ENCODE results near the gene DEAF1. TPM values are rescaled to one million over a fixed set of nuclear protein-coding genes. Genes with fewer than 3 reads are reported as not detected.

Gene DEAF1
- total and polyA plus RNA-seq, 2 donors (not counting 1 experiment from before 2014, with no cell fraction given): 9.7 to 38.3 TPM

DNA sequence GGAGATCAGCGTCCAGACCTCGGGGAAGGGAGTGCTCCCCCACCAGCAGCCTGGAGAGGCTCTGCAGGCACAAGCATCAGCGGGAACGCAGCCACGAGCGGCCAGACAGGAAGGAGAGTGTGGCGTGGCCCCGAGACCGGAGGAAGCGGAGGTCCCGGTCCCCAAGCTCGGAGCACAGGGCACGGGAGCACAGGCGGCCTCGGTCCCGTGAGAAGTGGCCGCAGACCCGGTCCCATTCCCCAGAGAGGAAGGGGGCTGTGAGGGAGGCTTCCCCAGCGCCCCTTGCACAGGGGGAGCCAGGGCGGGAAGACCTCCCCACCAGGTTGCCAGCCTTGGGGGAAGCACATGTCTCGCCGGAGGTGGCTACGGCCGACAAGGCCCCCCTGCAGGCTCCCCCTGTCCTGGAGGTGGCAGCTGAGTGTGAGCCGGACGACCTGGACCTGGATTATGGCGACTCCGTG, 86.2 kb downstream of the DEAF1 start:
- Histone ChIP-seq H3K9me3 (ENCODE audit: control insufficient read depth, insufficient read depth, low read depth, low read length) (no peaks in the 10 kb centered on the region), H3K27ac (ENCODE audit: insufficient read depth, low read length) (no peak overlapping the region), H4K20me1 (ENCODE audit: control insufficient read depth, extremely low read depth, insufficient read depth, low read length) (no peaks in the 10 kb centered on the region), H3K79me2 (ENCODE audit: control insufficient read depth, insufficient read depth, low read length) (no peaks in the 10 kb centered on the region), H2AFZ (ENCODE audit: low read length) (no peak overlapping the region), H3K27me3 (ENCODE audit: control insufficient read depth, insufficient read depth, low read length) (no peaks in the 10 kb centered on the region), H3K4me2 (ENCODE audit: extremely low read depth, insufficient read depth, low read length) (no peak overlapping the region), H3K4me3 (replicated peaks in 1 of 4; ENCODE audit: control extremely low read depth in 1 of 4, insufficient read depth in 1 of 4, low read depth in 3 of 4, low read length in 4 of 4) (no peak overlapping the region), H3K4me1 (ENCODE audit: control insufficient read depth, extremely low read depth, insufficient read depth, low read length) (no peaks in the 10 kb centered on the region), H3K36me3 (ENCODE audit: control insufficient read depth, insufficient read depth, low read length) (peaks cover 65% of the 10 kb centered on the region), H3K9ac (ENCODE audit: insufficient read depth, low read length) (no peak overlapping the region)
- no peak for DNase-seq (ENCODE audit: low read depth in 2 of 2)
- TF ChIP-seq EZH2 (IDR thresholded peaks at IDR 0.05; ENCODE audit: low read length, missing control alignments): no peak
- TF ChIP-seq, protein P1, sequence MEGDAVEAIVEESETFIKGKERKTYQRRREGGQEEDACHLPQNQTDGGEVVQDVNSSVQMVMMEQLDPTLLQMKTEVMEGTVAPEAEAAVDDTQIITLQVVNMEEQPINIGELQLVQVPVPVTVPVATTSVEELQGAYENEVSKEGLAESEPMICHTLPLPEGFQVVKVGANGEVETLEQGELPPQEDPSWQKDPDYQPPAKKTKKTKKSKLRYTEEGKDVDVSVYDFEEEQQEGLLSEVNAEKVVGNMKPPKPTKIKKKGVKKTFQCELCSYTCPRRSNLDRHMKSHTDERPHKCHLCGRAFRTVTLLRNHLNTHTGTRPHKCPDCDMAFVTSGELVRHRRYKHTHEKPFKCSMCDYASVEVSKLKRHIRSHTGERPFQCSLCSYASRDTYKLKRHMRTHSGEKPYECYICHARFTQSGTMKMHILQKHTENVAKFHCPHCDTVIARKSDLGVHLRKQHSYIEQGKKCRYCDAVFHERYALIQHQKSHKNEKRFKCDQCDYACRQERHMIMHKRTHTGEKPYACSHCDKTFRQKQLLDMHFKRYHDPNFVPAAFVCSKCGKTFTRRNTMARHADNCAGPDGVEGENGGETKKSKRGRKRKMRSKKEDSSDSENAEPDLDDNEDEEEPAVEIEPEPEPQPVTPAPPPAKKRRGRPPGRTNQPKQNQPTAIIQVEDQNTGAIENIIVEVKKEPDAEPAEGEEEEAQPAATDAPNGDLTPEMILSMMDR (conservative IDR thresholded peaks at IDR 0.05 in 1 of 2, IDR thresholded peaks at IDR 0.05 in 1 of 2; ENCODE audit: low read depth in 1 of 2, low read length in 2 of 2): no peak

DNA sequence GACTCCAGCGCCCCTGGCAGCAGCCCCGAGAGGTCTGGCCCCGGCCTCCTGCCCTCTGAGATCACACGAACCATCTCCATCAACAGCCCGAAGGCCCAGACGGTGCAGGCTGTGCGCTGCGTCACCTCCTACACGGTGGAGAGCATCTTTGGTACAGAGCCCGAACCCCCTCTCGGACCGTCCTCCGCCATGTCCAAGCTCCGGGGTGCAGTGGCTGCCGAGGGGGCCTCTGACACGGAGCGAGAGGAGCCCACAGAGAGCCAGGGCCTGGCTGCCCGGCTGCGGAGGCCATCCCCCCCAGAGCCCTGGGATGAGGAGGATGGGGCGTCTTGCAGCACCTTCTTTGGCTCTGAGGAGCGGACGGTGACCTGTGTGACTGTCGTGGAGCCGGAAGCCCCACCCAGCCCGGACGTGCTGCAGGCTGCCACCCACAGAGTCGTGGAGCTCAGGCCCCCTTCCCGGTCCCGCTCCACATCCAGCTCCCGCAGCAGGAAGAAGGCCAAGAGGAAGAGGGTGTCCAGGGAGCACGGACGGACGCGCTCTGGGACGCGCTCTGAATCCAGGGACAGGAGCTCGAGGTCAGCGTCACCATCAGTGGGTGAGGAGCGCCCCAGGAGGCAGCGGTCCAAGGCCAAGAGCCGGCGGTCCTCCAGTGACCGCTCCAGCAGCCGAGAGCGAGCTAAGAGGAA, 86.9 kb downstream of the DEAF1 start:
- Histone ChIP-seq H3K27ac (ENCODE audit: insufficient read depth, low read length) (no peak overlapping the region), H2AFZ (ENCODE audit: low read length) (no peak overlapping the region), H3K9me3 (ENCODE audit: control insufficient read depth, insufficient read depth, low read depth, low read length) (no peaks in the 10 kb centered on the region), H3K4me3 (replicated peaks in 1 of 4; ENCODE audit: control extremely low read depth in 1 of 4, insufficient read depth in 1 of 4, low read depth in 3 of 4, low read length in 4 of 4) (no peak overlapping the region), H4K20me1 (ENCODE audit: control insufficient read depth, extremely low read depth, insufficient read depth, low read length) (no peaks in the 10 kb centered on the region), H3K27me3 (ENCODE audit: control insufficient read depth, insufficient read depth, low read length) (no peaks in the 10 kb centered on the region), H3K79me2 (ENCODE audit: control insufficient read depth, insufficient read depth, low read length) (no peaks in the 10 kb centered on the region), H3K9ac (ENCODE audit: insufficient read depth, low read length) (no peak overlapping the region), H3K4me2 (ENCODE audit: extremely low read depth, insufficient read depth, low read length) (no peak overlapping the region), H3K4me1 (ENCODE audit: control insufficient read depth, extremely low read depth, insufficient read depth, low read length) (no peaks in the 10 kb centered on the region), H3K36me3 (ENCODE audit: control insufficient read depth, insufficient read depth, low read length) (peaks cover 62% of the 10 kb centered on the region)
- DNase-seq (ENCODE audit: low read depth in 2 of 2): no peak
- TF ChIP-seq, protein P1 (conservative IDR thresholded peaks at IDR 0.05 in 1 of 2, IDR thresholded peaks at IDR 0.05 in 1 of 2; ENCODE audit: low read depth in 1 of 2, low read length in 2 of 2): no peak
- no peak for TF ChIP-seq EZH2 (IDR thresholded peaks at IDR 0.05; ENCODE audit: low read length, missing control alignments)

DNA sequence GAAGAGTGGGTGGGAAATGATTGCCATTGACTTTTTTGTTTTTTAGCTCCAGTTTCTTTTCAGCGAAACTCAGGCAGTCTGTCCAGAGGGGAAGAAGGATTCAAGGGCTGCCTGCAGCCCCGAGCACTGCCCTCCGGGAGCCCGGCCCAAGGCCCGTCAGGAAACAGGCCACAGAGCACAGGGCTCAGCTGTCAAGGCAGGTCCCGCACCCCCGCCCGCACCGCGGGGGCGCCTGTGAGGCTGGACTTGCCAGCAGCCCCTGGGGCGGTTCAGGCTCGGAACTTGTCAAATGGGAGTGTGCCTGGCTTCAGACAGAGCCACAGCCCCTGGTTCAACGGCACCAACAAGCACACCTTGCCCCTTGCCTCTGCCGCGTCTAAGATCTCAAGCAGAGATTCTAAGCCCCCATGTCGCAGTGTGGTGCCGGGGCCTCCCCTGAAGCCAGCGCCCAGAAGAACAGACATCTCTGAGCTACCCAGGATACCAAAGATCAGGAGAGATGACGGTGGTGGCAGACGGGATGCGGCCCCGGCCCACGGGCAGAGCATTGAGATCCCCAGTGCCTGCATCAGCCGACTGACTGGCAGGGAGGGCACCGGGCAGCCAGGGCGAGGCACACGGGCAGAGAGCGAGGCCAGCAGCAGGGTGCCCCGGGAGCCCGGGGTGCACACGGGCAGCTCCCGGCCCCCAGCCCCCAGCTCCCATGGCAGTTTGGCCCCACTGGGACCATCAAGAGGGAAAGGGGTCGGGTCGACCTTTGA, 87.8 kb downstream of the DEAF1 start:
- DNase-seq (ENCODE audit: low read depth in 2 of 2): no peak
- no peaks in the 10 kb centered on the region for H3K27me3 ChIP-seq (ENCODE audit: control insufficient read depth, insufficient read depth, low read length)
- no peak overlapping the region for H2AFZ ChIP-seq (ENCODE audit: low read length)
- H3K36me3 ChIP-seq (ENCODE audit: control insufficient read depth, insufficient read depth, low read length): peaks cover 56% of the 10 kb centered on the region
- no peak overlapping the region for H3K9ac ChIP-seq (ENCODE audit: insufficient read depth, low read length)
- H3K79me2 ChIP-seq (ENCODE audit: control insufficient read depth, insufficient read depth, low read length): no peaks in the 10 kb centered on the region
- H3K4me3 ChIP-seq (replicated peaks in 1 of 4; ENCODE audit: control extremely low read depth in 1 of 4, insufficient read depth in 1 of 4, low read depth in 3 of 4, low read length in 4 of 4): no peak overlapping the region
- H3K4me2 ChIP-seq (ENCODE audit: extremely low read depth, insufficient read depth, low read length): no peak overlapping the region
- no peaks in the 10 kb centered on the region for H4K20me1 ChIP-seq (ENCODE audit: control insufficient read depth, extremely low read depth, insufficient read depth, low read length)
- H3K9me3 ChIP-seq (ENCODE audit: control insufficient read depth, insufficient read depth, low read depth, low read length): no peaks in the 10 kb centered on the region
- TF ChIP-seq, protein P1 (conservative IDR thresholded peaks at IDR 0.05 in 1 of 2, IDR thresholded peaks at IDR 0.05 in 1 of 2; ENCODE audit: low read depth in 1 of 2, low read length in 2 of 2): no peak
- no peak overlapping the region for H3K27ac ChIP-seq (ENCODE audit: insufficient read depth, low read length)
- H3K4me1 ChIP-seq (ENCODE audit: control insufficient read depth, extremely low read depth, insufficient read depth, low read length): no peaks in the 10 kb centered on the region

All from fibroblast of lung (primary cell).